Measurements from ENCODE around the gene NAA38. TPM values are rescaled to one million over a fixed set of nuclear protein-coding genes. Genes with fewer than 3 reads are reported as not detected.

The NAA38 gene
- total and polyA plus RNA-seq, 2 donors (not counting 1 experiment from before 2014, with no cell fraction given) = 20.0 to 80.5 TPM

DNA sequence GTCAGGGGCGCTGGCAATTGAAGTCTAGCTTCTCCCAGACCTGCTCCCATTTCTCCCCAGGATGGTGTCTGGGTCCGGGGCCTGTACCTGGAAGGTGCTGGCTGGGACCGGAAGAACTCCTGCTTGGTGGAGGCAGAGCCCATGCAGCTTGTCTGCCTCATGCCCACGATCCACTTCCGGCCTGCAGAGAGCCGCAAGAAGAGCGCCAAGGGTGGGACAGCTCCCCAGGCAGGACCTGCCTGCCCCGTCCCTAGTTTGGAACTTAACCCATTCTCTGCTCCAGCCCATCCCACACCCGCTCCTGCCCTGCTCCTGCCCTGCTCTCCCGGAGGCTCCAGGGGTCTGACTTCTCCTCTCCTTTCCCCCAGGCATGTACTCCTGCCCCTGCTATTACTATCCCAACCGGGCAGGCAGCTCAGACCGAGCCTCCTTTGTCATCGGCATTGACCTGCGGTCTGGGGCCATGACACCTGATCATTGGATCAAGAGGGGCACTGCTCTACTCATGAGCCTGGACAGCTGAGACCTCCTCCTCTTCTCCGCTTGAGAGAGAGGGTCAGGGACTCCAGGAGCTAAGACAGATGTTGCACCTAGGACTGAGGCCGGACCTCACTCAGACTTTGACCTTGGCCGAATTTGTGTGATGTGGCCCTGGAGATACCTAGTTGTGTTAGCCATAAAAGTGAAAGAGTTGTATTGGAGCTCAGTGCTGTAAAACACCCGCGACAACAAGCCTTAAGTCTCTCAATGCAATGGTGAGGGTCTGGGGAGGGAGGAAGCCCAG, 24.2 kb downstream of the NAA38 start:
- Mint-ChIP-seq H3K9me3 (ENCODE audit: insufficient read depth) (no peaks in the 10 kb centered on the region), H3K27me3 (peaks cover 22% of the 10 kb centered on the region), H3K4me3 (peak overlapping the region; percentile 99), H3K27ac (peak overlapping the region; percentile 89), H3K4me1 (peaks cover 28% of the 10 kb centered on the region)
- Histone ChIP-seq H3K9me3 (ENCODE audit: control extremely low read depth in 1 of 3, control insufficient read depth in 2 of 3, insufficient read depth in 1 of 3, low read length in 2 of 3) (peaks cover 0 to 4% (median 0%) of the 10 kb centered on the region in 3 donors), H3K27ac (ENCODE audit: low read length in 2 of 2) (peak overlapping the region in 1 of 2 donors; percentile 100), H3K27me3 (replicated peaks in 1 of 4; ENCODE audit: control extremely low read depth in 1 of 4, control insufficient read depth in 3 of 4, insufficient read depth in 4 of 4, low read length in 3 of 4) (peaks cover 0 to 13% (median 2%) of the 10 kb centered on the region in 4 experiments), H3K9ac (ENCODE audit: low read length) (peak overlapping the region; percentile 83), H3K36me3 (replicated peaks in 1 of 2; ENCODE audit: control extremely low read depth in 1 of 2, control insufficient read depth in 1 of 2, extremely low read depth in 1 of 2, insufficient read depth in 2 of 2, low read length in 1 of 2) (no peaks in the 10 kb centered on the region), H3K4me1 (ENCODE audit: control insufficient read depth in 2 of 2, insufficient read depth in 2 of 2, low read length in 2 of 2) (peaks cover 28 to 39% of the 10 kb centered on the region in 2 donors), H3K4me3 (ENCODE audit: control extremely low read depth in 1 of 5, extremely low read depth in 1 of 5, insufficient read depth in 1 of 5, low read depth in 2 of 5, low read length in 4 of 5) (peak overlapping the region in 4 of 5 experiments; percentile 77 to 99 (median 96)), H3K79me2 (ENCODE audit: control insufficient read depth, insufficient read depth, low read length) (peaks cover 30% of the 10 kb centered on the region), H4K20me1 (ENCODE audit: control insufficient read depth, insufficient read depth, low read length, poor library complexity, severe bottlenecking) (peaks cover 12% of the 10 kb centered on the region), H3K4me2 (replicated peaks; ENCODE audit: low read depth, low read length, poor library complexity, severe bottlenecking) (peak overlapping the region; percentile 99), H2AFZ (ENCODE audit: insufficient read depth, low read depth, low read length, poor library complexity, severe bottlenecking) (peak overlapping the region; percentile 65)
- ATAC-seq (ENCODE audit: low read depth) (no peak), DNase-seq (no peak)
- intact Hi-C loops (cut with micrococcal nuclease) = loop anchor here (10.0 kb wide), 2 partner anchors 818 to 1178 kb away; partner anchors contain the start of genes C17orf100, MED31 and RNASEK
- ChIA-PET CTCF (interaction anchor here (0.6 to 4.5 kb wide), 15 partner anchors 8 to 286 kb away, joined by 3 to 53 read pairs (median 4); partner anchors contain the start of genes NAA38 and TRAPPC1), POLR2A (interaction anchor here (0.5 to 3.2 kb wide), 11 partner anchors 9 to 814 kb away, joined by 3 to 21 read pairs (median 5); partner anchors contain the start of genes CYB5D1, NAA38 and TP53)
- 64% methylated on average over 17 of the region's 19 CpGs for WGBS (ENCODE audit: insufficient coverage)
- TF ChIP-seq, protein P1, sequence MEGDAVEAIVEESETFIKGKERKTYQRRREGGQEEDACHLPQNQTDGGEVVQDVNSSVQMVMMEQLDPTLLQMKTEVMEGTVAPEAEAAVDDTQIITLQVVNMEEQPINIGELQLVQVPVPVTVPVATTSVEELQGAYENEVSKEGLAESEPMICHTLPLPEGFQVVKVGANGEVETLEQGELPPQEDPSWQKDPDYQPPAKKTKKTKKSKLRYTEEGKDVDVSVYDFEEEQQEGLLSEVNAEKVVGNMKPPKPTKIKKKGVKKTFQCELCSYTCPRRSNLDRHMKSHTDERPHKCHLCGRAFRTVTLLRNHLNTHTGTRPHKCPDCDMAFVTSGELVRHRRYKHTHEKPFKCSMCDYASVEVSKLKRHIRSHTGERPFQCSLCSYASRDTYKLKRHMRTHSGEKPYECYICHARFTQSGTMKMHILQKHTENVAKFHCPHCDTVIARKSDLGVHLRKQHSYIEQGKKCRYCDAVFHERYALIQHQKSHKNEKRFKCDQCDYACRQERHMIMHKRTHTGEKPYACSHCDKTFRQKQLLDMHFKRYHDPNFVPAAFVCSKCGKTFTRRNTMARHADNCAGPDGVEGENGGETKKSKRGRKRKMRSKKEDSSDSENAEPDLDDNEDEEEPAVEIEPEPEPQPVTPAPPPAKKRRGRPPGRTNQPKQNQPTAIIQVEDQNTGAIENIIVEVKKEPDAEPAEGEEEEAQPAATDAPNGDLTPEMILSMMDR (IDR thresholded peaks at IDR 0.05) = no peak
- TF ChIP-seq EZH2 (IDR thresholded peaks at IDR 0.05; ENCODE audit: borderline replicate concordance, insufficient read depth, low read depth, low read length, poor library complexity, severe bottlenecking) = no peak

Measured in B cell (primary cell).